ENCODE results near the gene ELF2.
"Not testable (repeated sequence)": the region's sequence is repeated elsewhere in the genome, so short reads cannot be mapped to it uniquely, and the experiment has no call there.

Gene ELF2

GRCh38 chr4:139077567-139078355 lies 99.3 kb downstream of the ELF2 start:
- no peak for ATAC-seq

GRCh38 chr4:139076016-139076744 lies 100.8 kb downstream of the ELF2 start:
- no peak for DNase-seq
- no peak for ATAC-seq

More at GRCh38 chr4:139077567-139078355, 99.3 kb downstream of the ELF2 start:
- DNase-seq = no peak

DNA sequence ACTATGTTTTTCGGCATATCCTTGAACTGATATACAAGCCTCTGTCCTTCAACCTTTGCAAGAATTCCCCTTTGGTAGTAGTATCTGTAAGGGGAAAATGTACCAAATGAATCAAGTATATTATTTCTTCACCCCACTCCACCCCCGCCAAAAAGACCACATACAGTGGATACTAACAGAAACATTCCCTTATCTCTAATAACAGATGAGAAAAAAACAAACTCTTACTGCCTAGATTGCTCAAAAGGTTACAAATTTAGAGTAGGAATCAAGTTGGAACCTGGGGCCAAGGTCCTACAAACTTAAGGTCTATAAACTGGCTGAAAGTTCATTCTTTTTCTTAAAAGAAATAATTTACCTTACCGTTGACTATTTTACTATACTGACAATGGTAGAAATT lies 116.4 kb downstream of the ELF2 start:
- DNase-seq (no peak), ATAC-seq (no peak)

GRCh38 chr4:139059026-139059425 lies 118.0 kb downstream of the ELF2 start:
- not testable (repeated sequence) for DNase-seq, ATAC-seq

GRCh38 chr4:139054791-139055505 lies 122.1 kb downstream of the ELF2 start:
- DNase-seq (no peak), ATAC-seq (no peak)

GRCh38 chr4:139053909-139054308 lies 123.1 kb downstream of the ELF2 start:
- DNase-seq = no peak
- ATAC-seq = no peak

GRCh38 chr4:139050446-139050845 lies 126.6 kb downstream of the ELF2 start:
- ATAC-seq (no peak), DNase-seq (no peak)

DNA sequence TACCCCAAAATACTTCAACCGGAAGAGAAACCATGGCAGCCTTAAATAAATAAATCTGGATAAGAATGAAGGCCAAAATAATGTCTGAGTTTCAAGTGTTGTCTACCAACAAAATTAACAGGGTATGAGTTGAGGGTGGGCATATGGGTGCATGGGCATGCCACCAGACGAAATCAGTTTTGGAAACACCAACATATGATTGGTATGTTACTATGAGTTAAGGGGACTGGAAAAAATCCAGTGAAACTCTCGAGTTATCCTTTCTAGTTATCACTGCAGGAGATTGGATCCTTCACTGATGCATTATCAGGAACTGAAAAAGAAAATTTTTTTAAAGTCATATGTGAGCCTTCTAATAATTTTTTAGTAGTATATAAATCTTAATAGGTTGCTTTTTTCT lies 129.0 kb downstream of the ELF2 start:
- DNase-seq = no peak
- ATAC-seq = no peak

DNA sequence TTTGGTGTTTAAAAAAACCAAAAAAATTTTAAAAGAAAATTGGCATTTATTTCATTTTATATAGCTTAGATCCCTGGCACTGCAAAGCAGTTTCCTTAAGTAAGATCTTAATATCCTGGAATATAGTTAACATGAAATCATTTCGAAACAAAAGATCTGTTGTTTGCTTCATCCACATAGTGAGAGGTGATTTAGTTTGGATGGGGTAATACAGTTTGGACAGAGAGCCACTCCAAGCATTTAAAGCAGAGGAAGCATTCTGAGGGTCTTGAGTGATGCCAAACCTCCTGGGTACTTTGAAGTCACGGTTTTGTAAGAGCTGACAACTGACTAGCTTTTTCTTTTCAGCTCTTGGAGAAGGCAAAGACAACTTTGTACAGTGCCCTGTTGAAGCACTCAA lies 132.7 kb downstream of the ELF2 start:
- ATAC-seq (no peak), DNase-seq (no peak)

DNA sequence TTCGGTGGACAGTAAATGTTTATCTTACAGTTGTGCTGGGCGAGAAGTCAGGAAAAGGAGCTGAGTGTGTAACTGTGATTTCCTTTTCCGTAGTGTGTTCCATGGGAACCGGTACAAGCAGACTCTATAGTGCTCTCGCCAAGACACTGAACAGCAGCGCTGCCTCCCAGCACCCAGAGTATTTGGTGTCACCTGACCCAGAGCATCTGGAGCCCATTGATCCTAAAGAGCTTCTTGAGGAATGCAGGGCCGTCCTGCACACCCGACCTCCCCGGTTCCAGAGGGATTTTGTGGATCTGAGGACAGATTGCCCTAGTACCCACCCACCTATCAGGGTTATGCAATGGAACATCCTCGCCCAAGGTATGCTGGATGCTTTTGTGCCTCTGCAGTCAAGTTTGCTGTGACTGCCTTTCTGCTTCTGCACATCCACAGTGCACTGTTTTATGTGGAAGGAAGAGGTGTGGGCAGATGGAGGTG lies 134.0 kb downstream of the ELF2 start:
- DNase-seq (no peak), ATAC-seq (no peak)

DNA sequence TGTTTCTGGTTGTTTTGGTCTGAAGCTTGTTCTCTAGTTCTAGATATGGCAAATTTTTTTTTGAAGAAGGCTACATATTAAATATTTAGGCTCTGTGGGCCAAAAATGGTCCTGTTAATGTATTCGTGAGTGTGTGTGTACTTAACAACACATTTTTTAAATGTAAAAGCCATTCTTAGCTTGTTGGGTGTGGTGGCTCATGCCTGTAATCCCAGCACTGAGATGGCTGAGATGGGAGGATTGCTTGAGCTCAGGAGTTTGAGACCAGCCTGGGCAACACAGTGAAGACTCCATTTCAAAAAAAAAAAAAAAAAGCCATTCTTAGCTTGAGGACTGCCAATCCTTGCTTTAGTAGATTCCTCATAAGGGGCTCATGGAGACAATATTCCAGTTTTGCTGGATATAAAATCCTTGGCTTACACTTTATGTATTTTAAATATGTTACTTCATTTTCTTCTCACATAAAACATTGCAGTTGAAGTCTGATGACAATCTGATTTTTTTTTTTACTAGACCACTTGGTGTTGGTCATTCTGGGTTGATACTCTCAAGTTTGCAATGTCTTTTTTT lies 138.1 kb downstream of the ELF2 start:
- no peak for ATAC-seq
- no peak for DNase-seq

- ATAC-seq (no peak), DNase-seq (no peak)
Measured at GRCh38 chr4:139036885-139037284, 140.1 kb downstream of the ELF2 start.

GRCh38 chr4:139035650-139036049 lies 141.4 kb downstream of the ELF2 start:
- DNase-seq (no peak), ATAC-seq (no peak)

DNA sequence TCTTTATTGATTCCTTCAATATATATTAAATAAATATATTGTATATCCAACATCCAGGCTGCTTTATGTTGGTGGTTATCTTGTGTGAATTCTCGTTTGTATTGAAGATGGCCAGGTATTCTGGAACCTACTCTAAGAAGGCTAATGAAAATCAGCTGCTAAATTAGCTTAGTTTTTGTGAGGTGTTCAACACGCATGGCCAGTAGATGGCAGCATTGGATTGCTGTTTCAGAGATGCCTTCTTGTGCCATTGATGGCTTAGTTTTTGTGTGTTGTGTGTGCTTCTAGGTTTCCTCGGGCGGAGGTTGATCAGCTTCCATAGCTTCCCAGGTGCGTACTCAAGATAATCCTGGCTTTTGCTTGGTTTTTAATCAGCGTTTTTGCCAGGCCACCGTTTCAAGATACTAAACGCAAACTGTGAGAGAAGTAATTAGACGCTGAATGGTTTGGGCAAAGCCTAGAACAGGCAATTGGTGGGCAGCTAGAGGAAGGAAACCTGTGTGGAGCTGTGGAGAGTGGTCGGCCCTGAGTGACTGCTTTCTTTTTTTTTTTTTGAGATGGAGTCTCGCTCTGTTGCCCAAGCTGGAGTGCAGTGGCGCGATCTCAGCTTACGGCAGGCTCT lies 146.3 kb downstream of the ELF2 start:
- ATAC-seq = peak; percentile 58
- peak; percentile 64 for DNase-seq

DNA sequence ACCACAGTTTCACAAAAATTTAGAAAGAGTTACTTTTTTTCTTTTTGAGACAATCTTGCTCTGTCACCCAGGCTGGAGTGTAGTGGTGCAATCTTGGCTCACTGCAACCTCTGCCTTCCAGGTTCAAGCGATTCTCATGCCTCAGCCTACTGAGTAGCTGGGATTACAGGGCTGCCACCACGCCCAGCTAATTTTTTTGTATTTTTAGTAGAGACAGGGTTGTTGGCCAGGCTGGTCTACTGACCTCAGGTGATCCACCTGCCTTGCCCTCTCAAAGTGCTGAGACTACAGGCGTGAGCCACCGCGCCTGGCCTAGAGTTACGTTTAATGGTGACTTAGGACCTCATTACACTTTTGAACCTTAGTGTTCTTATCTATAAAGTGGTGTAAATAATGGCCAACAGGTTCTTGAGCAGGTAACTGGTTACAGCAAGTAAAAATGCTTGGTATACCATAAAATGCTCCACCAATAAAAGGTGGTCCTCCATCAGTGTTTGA lies 147.1 kb downstream of the ELF2 start:
- DNase-seq, ATAC-seq: not testable (repeated sequence)

GRCh38 chr4:139028191-139028661 lies 148.8 kb downstream of the ELF2 start:
- ATAC-seq (no peak), DNase-seq (no peak)

DNA sequence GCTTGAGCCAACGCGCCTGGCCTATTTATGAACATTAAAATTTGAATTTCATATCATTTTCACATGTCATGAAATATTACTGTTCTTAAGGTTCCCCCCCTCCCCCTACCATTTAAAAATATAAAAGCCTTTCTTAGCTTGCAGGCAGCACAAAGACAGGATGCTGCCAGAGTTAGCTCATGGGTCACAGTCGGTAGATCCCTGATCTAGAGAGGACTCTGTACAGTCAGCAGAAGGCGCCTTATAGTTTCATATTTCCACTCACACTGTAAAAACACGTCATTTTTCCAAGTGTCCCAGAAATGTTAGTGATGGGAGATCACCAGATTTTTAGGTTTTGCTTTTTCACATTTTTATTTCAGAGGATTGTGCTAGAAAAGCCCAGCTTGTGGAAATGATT lies 149.2 kb downstream of the ELF2 start:
- ATAC-seq = no peak
- no peak for DNase-seq

DNA sequence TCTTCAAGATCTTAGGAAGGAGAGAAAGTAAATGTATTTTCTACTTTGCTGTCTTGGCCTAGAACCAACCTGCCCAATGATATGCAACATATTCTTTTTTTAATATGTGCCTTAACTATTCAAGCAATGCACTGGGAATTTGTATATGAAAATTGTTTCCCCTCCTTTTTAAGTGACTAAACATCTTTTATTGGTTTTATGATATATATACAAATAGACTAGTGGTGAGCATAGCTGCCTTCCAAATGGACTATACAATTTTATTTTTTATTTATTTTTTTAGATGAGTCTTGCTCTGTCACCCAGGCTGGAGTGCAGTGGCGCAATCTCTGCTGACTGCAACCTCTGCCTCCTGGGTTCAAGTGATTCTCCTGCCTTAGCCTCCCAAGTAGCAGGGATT lies 151.2 kb downstream of the ELF2 start:
- ATAC-seq (no peak), DNase-seq (no peak)

- DNase-seq (no peak), ATAC-seq (no peak)
Measured at GRCh38 chr4:139024686-139025085, 152.3 kb downstream of the ELF2 start.

DNA sequence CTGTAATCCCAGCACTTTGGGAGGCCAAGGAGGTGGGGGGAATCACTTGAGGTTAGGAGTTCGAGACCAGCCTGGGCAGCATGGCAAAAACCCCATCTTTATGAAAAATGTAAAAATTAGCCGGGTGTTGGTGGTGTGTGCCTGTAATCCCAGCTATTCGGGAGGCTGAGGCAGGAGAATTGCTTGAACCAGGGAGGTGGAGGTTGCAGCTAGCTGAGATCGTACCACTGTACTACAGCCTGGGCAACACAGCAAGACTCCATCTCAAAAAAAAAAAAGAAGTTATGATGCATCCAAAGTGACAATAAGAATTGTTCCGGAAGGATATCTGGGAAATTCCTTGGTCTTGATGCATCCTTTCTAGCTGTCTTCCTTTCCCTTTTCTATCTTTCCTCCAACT lies 154.2 kb downstream of the ELF2 start:
- ATAC-seq (no peak), DNase-seq (no peak)

GRCh38 chr4:139021071-139021470 lies 155.9 kb downstream of the ELF2 start:
- ATAC-seq = not testable (repeated sequence)

GRCh38 chr4:139020384-139020783 lies 156.6 kb downstream of the ELF2 start:
- ATAC-seq (no peak), DNase-seq (no peak)

More at GRCh38 chr4:139021071-139021470, 155.9 kb downstream of the ELF2 start:
- not testable (repeated sequence) for DNase-seq
